Suprapubic skin (tissue), 4 donors: ENCODE measurements around the gene ADAR. TPM values are rescaled to one million over a fixed set of nuclear protein-coding genes. Genes with fewer than 3 reads are reported as not detected.

Experiments used
- DNase-seq, 2 donors: peaks; one replicate each; pipeline ENCODE4 v3.0.0-alpha.2; 2019; ENCODE audit warnings: low spot score in 2 of 2
- H3K27ac ChIP-seq: fragments of 200-600 bp; sonication (generic); one replicate; pipeline ENCODE4 v1.5.1; 2019
- H3K27me3 ChIP-seq: fragments of 200-600 bp; sonication (generic); one replicate; pipeline ENCODE4 v1.5.1; 2019
- H3K36me3 ChIP-seq: fragments of 200-600 bp; sonication (generic); one replicate; pipeline ENCODE4 v1.5.1; 2019
- H3K4me1 ChIP-seq: fragments of 200-600 bp; sonication (generic); one replicate; pipeline ENCODE4 v1.5.1; 2019
- H3K4me3 ChIP-seq: fragments of 200-600 bp; sonication (generic); one replicate; pipeline ENCODE4 v1.5.1; 2019; ENCODE audit warnings: mild to moderate bottlenecking
- H3K9me3 ChIP-seq: fragments of 200-600 bp; sonication (generic); one replicate; pipeline ENCODE4 v1.5.1; 2019
- EP300 ChIP-seq: sonication (generic); formaldehyde crosslinking; IDR thresholded peaks from one replicate; pipeline ENCODE4 v1.6.1; 2017; ENCODE audit warnings: antibody characterized with exemption
- POLR2A ChIP-seq, 2 donors: fragments of 450-650 bp; IDR thresholded peaks; one replicate each; pipeline ENCODE4 v1.6.1; 2017; ENCODE audit warnings: antibody characterized with exemption in 2 of 2, mild to moderate bottlenecking in 2 of 2, moderate library complexity in 2 of 2
- POLR2AphosphoS5 ChIP-seq, 3 donors: sonication (generic); formaldehyde crosslinking; IDR thresholded peaks; one replicate each; pipeline ENCODE4 v1.6.1; 2017; ENCODE audit warnings: antibody characterized with exemption in 3 of 3
- WGBS: methylation state at CpG from one replicate; pipeline ENCODE4 v1.1.5; 2018; 5-methylcytosine and 5-hydroxymethylcytosine counted together
- total RNA-seq, 4 donors: library from RNA; depleted of rRNA; stranded (reverse); fragments of >200 nt; gene quantifications; one replicate each; pipeline ENCODE4 v1.1.0, GENCODE V29; 2016
- TF ChIP-seq, protein P1 (sequence below), 2 donors: fragments of 200-600 bp in 1 of 2; fragments of 450-650 bp in 1 of 2; sonication (generic) in 1 of 2; IDR thresholded peaks; one replicate each; pipeline ENCODE4 v1.5.1; 2016 to 2019; ENCODE audit warnings: antibody characterized with exemption in 2 of 2, mild to moderate bottlenecking in 1 of 2, moderate library complexity in 1 of 2

The ADAR gene
- total RNA-seq, 4 donors from 2014 or later, result 73.7 to 107 (median 93.2) TPM

DNA sequence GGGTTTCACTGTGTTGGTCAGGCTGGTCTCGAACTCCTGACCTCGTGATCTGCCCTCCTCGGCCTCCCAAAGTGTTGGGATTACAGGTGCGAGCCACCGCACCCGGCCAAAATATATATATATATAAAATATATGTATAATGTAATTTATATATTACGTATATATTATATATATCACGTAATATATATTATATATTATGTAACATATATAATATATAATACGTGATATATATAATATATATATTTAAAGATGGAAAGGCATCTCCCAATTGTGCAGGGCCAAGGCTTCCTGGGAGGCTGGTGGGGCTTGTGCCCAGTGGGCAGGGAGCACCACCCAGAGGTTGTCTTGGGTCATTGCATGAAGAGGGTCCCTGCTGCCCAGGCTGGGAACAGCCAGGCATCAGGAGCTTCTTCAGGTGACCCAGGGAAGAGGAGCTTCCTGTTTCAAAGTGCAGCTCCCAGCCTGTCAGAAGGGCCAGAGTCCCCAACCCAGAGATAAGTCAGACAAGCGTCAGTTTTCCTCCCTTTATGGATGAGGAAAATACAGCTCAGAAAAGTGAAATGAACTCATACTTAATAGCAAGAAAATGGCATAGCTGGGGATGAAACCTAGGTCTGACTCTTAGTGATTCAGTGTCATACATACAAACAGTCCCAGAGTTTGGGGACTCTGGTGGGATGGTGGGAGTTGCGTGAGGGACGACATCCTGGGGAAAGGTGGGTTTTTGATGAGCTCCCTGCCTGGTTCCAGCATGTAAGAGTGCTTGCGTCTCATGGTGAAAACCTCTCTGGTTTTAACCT, 61.5 kb downstream of the ADAR start:
- Histone ChIP-seq H3K36me3 (peaks cover 30% of the 10 kb centered on the region), H3K4me3 (no peak overlapping the region), H3K27ac (no peak overlapping the region), H3K27me3 (no peaks in the 10 kb centered on the region), H3K9me3 (no peaks in the 10 kb centered on the region), H3K4me1 (peaks cover 28% of the 10 kb centered on the region)
- no peak for TF ChIP-seq POLR2AphosphoS5 (IDR thresholded peaks at IDR 0.05)
- TF ChIP-seq, protein P1, sequence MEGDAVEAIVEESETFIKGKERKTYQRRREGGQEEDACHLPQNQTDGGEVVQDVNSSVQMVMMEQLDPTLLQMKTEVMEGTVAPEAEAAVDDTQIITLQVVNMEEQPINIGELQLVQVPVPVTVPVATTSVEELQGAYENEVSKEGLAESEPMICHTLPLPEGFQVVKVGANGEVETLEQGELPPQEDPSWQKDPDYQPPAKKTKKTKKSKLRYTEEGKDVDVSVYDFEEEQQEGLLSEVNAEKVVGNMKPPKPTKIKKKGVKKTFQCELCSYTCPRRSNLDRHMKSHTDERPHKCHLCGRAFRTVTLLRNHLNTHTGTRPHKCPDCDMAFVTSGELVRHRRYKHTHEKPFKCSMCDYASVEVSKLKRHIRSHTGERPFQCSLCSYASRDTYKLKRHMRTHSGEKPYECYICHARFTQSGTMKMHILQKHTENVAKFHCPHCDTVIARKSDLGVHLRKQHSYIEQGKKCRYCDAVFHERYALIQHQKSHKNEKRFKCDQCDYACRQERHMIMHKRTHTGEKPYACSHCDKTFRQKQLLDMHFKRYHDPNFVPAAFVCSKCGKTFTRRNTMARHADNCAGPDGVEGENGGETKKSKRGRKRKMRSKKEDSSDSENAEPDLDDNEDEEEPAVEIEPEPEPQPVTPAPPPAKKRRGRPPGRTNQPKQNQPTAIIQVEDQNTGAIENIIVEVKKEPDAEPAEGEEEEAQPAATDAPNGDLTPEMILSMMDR (IDR thresholded peaks at IDR 0.05), result peak; percentile 21 to 68
- TF ChIP-seq EP300, result no peak
- DNase-seq, result no peak
- 70% methylated on average over 13 of the region's 13 CpGs for WGBS

DNA sequence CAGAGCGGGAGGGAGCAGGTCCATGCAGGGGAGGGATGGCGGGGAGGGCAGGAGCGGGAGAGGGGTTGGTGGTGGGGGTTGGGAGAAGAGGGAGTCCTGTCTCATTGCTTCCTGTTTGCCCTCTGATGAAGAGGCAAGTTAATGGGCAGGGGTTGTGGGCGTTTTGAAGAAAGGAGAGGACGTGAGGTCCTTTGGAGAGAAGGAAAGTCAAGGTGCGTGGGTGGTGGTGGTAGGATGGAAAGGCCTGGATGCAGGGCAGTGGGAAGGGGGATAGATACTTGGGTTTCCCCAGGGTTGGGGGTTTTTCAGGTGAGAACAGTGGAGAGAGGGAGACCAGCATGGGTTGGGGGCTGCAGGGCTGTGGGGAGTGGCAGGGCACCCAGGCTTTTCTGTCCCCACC, 66.8 kb downstream of the ADAR start:
- no peak for DNase-seq
- H3K27ac ChIP-seq, result no peak overlapping the region
- no peak overlapping the region for H3K4me3 ChIP-seq
- 86% methylated on average over 6 of the region's 6 CpGs for WGBS
- no peaks in the 10 kb centered on the region for H3K36me3 ChIP-seq
- H3K9me3 ChIP-seq, result no peaks in the 10 kb centered on the region
- H3K27me3 ChIP-seq, result no peaks in the 10 kb centered on the region
- TF ChIP-seq POLR2A (IDR thresholded peaks at IDR 0.05), result no peak
- TF ChIP-seq, protein P1 (IDR thresholded peaks at IDR 0.05), result no peak
- no peak for TF ChIP-seq POLR2AphosphoS5 (IDR thresholded peaks at IDR 0.05)
- TF ChIP-seq EP300, result no peak
- H3K4me1 ChIP-seq, result no peaks in the 10 kb centered on the region

DNA sequence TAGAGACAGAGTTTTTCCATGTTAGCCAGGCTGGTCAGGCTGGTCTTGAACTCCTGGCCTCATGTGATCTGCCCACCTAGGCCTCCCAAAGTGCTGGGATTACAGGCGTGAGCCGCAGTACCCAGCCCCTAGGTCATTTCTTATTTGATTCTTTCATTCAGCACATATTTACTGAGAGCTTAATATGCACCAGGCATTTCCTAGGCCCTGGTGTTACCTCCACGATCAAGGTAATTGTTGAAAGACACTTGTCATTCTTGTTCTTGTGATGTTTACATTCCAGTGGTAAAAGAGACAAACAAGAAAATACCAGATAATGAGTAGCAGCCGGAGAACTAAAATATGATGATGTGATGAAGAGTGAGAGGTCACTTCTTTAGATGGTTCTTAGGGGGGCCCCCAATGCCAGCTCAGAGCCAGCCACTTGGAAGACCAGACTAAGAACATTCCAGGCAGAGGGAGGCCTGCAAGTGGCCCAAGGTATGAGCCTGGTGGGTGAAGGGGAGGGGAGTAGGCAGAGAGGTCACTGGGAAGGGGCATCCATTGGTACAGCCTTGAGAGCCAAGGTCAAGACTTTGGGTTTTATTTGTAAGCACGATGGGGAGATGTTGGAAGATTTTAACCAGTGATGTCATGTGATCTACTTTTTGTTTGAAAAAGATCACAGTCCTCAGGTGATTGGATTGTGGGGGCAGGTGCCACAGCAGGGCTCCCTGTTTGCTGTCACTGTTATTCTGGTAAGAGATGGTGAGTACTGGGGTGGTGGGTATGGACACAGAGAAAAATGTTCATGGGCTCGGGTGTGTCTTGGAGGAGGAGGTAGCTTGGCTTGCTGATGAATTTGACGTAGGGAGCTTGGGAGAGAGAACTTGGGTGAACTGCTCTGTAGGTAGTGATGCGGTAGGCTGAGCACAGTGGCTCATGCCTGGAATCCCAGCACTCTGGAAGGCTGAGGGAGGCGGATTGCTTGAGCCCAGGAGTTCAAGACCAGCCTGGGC, 68.2 kb downstream of the ADAR start:
- H3K27ac ChIP-seq, result no peak overlapping the region
- H3K4me1 ChIP-seq, result no peaks in the 10 kb centered on the region
- H3K9me3 ChIP-seq, result no peaks in the 10 kb centered on the region
- DNase-seq, result no peak
- 86% methylated on average over 9 of the region's 9 CpGs for WGBS
- no peaks in the 10 kb centered on the region for H3K36me3 ChIP-seq
- H3K27me3 ChIP-seq, result no peaks in the 10 kb centered on the region
- no peak for TF ChIP-seq POLR2A (IDR thresholded peaks at IDR 0.05)
- no peak overlapping the region for H3K4me3 ChIP-seq

DNA sequence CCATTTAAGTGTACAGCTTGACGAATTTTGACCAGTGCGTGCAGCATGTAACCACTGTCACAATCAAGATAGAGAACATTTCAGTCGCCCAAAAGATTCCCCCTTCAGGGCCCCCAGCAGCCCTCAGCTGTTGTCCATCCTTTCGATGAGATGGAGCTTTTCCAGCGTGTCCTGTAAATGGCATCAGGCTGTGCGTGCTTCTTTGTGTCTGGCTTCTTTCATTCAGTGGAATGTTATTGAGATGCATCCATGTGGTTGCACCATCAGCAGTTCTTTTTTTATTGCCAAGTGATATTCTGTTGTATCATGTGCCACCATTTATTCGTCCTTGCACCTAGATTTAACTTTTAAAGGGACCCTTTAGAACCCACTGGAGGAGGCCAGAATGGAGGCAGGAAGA, 71.4 kb downstream of the ADAR start:
- no peak for TF ChIP-seq POLR2AphosphoS5 (IDR thresholded peaks at IDR 0.05)
- WGBS, result 69% methylated on average over 7 of the region's 7 CpGs
- Histone ChIP-seq H3K27me3 (no peaks in the 10 kb centered on the region), H3K36me3 (no peaks in the 10 kb centered on the region), H3K4me1 (no peaks in the 10 kb centered on the region), H3K27ac (no peak overlapping the region), H3K4me3 (no peak overlapping the region), H3K9me3 (no peaks in the 10 kb centered on the region)
- DNase-seq, result no peak

DNA sequence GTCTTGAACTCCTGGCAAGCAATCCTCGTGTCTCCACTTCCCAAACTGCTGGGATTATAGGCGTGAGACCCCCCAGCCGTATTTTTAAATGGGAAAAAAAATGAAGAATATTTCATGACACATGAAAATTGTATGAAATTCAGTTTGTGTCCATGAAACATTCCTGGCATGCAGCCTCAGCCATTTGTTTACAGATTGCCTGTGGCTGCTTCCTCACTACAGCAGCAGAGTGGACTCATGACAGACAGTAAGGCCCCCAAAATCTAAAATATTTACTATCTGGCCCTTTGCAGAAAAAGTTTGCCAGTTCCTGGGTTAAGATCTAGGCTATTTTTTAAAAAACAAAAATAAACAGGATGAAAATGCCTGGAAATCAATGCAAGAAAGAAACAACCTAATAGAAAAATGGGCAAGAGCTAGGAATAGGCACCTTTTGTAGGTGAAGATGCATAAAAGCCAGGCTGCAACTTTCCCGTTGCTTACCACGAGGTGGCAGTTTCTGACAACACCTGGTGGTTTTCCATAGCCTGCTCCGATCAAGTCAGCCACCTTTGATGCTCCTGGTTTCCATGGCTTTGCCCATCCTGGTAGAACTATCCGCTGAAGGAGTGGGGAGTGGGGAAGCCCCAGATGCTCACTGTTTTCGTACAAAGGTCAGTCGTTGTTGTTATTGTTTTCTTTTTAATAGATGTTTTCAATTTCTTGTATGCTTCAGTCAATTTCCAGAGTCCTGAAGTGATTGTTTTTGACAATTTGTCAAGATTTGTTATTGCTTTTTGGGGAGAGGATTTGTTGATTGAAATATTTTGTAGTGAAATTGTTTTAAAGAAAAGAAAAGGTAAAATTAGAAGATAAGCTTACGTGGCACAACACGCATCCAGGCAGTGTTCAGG, 73.8 kb downstream of the ADAR start:
- 66% methylated on average over 11 of the region's 11 CpGs for WGBS
- no peaks in the 10 kb centered on the region for H3K36me3 ChIP-seq
- H3K4me3 ChIP-seq, result no peak overlapping the region
- TF ChIP-seq, protein P1 (IDR thresholded peaks at IDR 0.05), result peak in 1 of 2 donors; percentile 21
- TF ChIP-seq POLR2AphosphoS5 (IDR thresholded peaks at IDR 0.05), result no peak
- H3K27ac ChIP-seq, result no peak overlapping the region
- DNase-seq, result no peak
- H3K4me1 ChIP-seq, result no peaks in the 10 kb centered on the region
- no peaks in the 10 kb centered on the region for H3K27me3 ChIP-seq
- H3K9me3 ChIP-seq, result no peaks in the 10 kb centered on the region

Other genes with a start within 250 kb of the ADAR start
- 10 to 100 TPM; 16.1 to 22.9 (median 20.8) TPM for gene IL6R, start 202.8 kb downstream of the ADAR start, total RNA-seq
- gene TDRD10, start 106.0 kb downstream of the ADAR start, total RNA-seq, result 1 to 10 TPM in 3 of 4 donors, under 1 TPM in 1; 0.72 to 2.6 (median 2.0) TPM
- 1 to 10 TPM; 2.0 to 7.3 (median 4.8) TPM for gene SHE, start 105.8 kb downstream of the ADAR start, total RNA-seq
- gene UBE2Q1, start 49.5 kb downstream of the ADAR start, total RNA-seq, result 10 to 100 TPM; 30.6 to 60.2 (median 32.0) TPM
- under 1 TPM; 0.26 to 0.83 (median 0.33) TPM for gene CHRNB2, start 40.4 kb downstream of the ADAR start, total RNA-seq